CD4-positive, alpha-beta T cell treated with Interleukin-6 for 4 hours (primary cell): Measurements from ENCODE around the gene ANKRD13A.
"Not testable (repeated sequence)": the region's sequence is repeated elsewhere in the genome, so short reads cannot be mapped to it uniquely, and the experiment has no call there.

Experiments used
- DNase-seq: peaks from one replicate; pipeline ENCODE4 v3.0.0-alpha.2; 2020; ENCODE audit warnings: mixed read lengths

Gene ANKRD13A

DNA sequence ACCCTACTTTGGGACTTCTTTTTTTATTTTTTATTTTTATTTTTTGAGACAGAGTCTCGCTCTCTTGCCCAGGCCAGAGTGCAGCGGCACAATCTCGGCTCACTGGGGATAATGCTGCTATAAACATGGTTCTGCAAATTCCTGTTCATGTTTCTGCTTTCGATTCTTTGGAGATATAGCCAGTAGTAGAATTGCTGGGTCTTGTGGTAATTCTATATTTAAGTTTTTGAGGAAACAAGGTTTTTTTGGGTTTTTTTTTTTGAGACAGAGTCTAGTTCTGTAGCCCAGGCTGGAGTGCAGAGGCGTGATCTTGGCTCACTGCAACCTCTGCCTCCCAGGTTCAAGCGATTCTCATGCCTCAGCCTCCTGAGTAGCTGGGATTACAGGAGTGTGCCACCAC is 89.0 kb downstream of the ANKRD13A start:
- not testable (repeated sequence) for DNase-seq

DNA sequence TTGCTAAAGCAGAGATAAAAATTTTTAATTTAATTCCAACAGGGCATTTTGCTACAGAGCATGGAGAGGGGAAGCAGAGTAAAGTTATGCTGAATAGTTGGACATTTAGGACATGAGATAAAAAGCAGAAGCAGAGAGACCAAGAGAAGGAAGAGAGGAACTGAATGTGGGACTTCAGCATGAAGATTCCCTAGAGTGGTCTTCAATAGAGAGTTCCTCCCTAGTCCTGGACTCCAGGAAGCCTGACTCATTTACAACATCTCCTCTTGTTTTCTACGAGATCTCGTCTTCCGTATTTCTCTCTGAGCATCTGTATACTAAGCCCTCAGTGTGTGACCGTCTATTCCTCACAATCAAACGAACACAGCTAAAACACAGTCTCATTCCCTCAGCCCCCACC is 89.7 kb downstream of the ANKRD13A start:
- DNase-seq: no peak
